ENCODE data around the gene ENDOV.

GRCh38 chr17:80382956-80383355 is 32.0 kb upstream of the ENDOV start:
- no peak for TF ChIP-seq POLR2AphosphoS5 (IDR thresholded peaks at IDR 0.05; ENCODE audit: borderline replicate concordance, low read depth, low read length)
- no peak for TF ChIP-seq EZH2 (IDR thresholded peaks at IDR 0.05)
- TF ChIP-seq FOXP2 (optimal IDR thresholded peaks at IDR 0.05; ENCODE audit: control extremely low read depth, extremely low read length, insufficient read depth), result no peak

All from SK-N-MC (cell line).